Activated CD4-positive, alpha-beta T cell treated with anti-CD3 and anti-CD28 coated beads for 36 hours (primary cell): ENCODE measurements around the gene DDI2. TPM values are rescaled to one million over a fixed set of nuclear protein-coding genes. Genes with fewer than 3 reads are reported as not detected.

Source experiments
- ATAC-seq: fragments of 200-7000 bp; cut with Tn5 transposase; one replicate; pipeline ENCODE4 v1.10.0; 2021; ENCODE audit warnings: mild to moderate bottlenecking, moderate library complexity
- CTCF ChIA-PET: fragments of 350-600 bp; sonication (Branson Sonifier 250); formaldehyde crosslinking; loops from one replicate; lab custom pipeline; 2021; ENCODE audit warnings: antibody characterized with exemption; lab: Charles Lee
- POLR2A ChIA-PET: fragments of 350-600 bp; sonication (Branson Sonifier 250); formaldehyde crosslinking; loops from one replicate; lab custom pipeline; 2021; ENCODE audit warnings: antibody characterized with exemption, inconsistent platforms; lab: Charles Lee
- DNase-seq: peaks from one replicate; pipeline ENCODE4 v3.0.0-alpha.2; 2020
- H3K27ac Mint-ChIP-seq: one replicate; pipeline ENCODE4 v1.8.0; 2021; ENCODE audit warnings: mixed read lengths
- H3K27me3 Mint-ChIP-seq: one replicate; pipeline ENCODE4 v1.8.0; 2021; ENCODE audit warnings: mixed read lengths
- H3K36me3 Mint-ChIP-seq: one replicate; pipeline ENCODE4 v1.8.0; 2021; ENCODE audit warnings: low read depth, mixed read lengths
- H3K4me1 Mint-ChIP-seq: one replicate; pipeline ENCODE4 v1.8.0; 2021; ENCODE audit warnings: mixed read lengths
- H3K4me3 Mint-ChIP-seq: one replicate; pipeline ENCODE4 v1.8.0; 2021; ENCODE audit warnings: mild to moderate bottlenecking, moderate library complexity, mixed read lengths
- H3K9me3 Mint-ChIP-seq: one replicate; pipeline ENCODE4 v1.8.0; 2021; ENCODE audit warnings: low read depth, mixed read lengths
- intact Hi-C, 2 experiments: fragments of 100-400 bp; cut with DNase I in 1 of 2; cut with micrococcal nuclease in 1 of 2; formaldehyde crosslinking; loops; one replicate each; pipeline versions ENCODE4 v1.14.2 to v1.15.1; 2022 to 2024; cut with DNase I, micrococcal nuclease
- total RNA-seq, 2 experiments: library from RNA; stranded (reverse); gene quantifications; one replicate each; pipeline ENCODE4 v1.2.3, GENCODE V29; 2021

The DDI2 gene
- total RNA-seq, 2 experiments from 2014 or later: 30.2 to 34.0 TPM

DNA sequence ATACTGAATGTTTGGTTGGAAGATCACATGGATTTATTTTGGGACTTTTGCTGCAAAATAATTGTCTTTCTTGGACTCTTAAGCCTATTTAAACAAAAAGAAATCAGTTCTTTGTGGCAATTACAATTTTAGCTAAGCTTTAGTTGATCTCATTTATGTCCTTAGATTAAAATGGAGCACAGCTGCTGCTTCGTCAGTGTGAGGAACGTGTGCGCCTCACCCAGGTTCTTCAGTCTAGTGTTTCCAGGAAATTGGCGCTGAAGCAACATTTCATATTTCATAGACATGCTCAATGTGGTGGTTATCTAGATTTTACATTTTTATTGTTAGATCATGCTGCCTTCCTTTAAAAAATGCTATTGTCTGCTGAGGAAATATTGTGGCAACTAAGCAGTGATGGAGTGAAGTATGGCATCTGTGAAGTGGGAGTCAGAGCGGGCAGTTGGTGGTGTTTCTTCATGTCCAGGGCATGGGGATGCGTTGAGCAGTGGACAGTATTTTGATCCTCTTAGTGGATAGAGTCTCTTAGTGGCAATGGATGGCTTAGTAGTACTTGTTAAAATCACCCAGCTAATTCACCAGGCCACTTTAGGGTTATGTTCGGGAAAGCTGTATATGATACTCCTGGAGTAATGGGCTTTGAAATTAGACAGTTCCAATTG, 5.6 kb downstream of the DDI2 start:
- POLR2A ChIA-PET: no interaction called here
- H3K27me3 Mint-ChIP-seq: no peaks in the 10 kb centered on the region
- intact Hi-C loops: no loop called here
- H3K9me3 Mint-ChIP-seq: no peaks in the 10 kb centered on the region
- H3K27ac Mint-ChIP-seq: peak overlapping the region; percentile 45
- DNase-seq (no peak), ATAC-seq (no peak)
- peaks cover 79% of the 10 kb centered on the region for H3K4me1 Mint-ChIP-seq
- no peak overlapping the region for H3K4me3 Mint-ChIP-seq
- peaks cover 37% of the 10 kb centered on the region for H3K36me3 Mint-ChIP-seq
- CTCF ChIA-PET: interaction anchor here (1.2 kb wide), 1 partner anchor 63 kb away, joined by 3 read pairs; no protein-coding TSS in a partner anchor

DNA sequence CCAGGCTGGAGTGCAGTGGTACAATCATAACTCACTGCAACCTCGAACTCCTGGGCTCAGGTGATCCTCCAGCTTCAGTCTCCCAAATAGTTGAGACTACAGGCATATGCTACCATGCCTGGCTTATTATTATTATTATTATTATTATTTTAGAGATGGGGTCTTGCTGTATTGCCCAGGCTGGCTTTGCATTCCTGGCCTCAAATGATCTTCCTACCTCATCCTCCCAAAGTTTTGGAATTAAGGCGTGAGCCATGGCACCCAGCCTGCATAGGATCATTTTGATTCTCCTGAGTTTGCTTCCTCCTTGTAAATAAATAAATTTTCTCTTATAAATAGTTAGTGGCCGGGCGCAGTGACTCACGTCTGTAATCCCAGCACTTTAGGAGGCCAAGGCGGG, 6.2 kb downstream of the DDI2 start:
- Mint-ChIP-seq H3K36me3 (peaks cover 36% of the 10 kb centered on the region), H3K4me1 (peaks cover 81% of the 10 kb centered on the region)
- intact Hi-C loops: no loop called here

DNA sequence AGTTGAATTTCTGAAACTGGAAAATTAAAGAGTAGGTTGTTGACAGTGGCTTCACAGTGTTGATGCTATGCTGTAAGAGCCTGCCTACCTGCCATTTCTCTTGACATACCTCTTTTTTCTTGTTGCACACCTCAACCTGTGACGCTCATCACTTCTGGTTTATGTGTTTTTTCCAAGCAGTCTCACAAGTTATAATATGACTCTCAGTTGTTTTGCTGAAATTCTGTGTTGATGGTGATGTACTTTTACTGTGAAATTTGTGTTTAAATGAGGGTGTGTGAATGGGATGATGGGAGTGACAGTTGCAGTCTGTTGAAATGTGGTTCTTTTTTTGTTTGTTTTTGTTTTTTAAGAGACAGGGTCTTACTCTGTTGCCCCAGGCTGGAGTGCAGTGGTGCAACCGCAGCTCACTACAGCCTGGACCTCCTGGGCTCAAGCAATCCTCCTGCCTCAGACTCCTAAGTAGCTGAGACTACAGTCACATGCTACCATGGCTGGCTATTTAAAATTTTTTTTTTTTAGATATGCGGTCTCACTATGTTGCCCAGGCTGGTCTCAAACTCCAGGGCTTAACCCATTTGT, 7.0 kb downstream of the DDI2 start:
- H3K4me1 Mint-ChIP-seq: peaks cover 75% of the 10 kb centered on the region
- H3K9me3 Mint-ChIP-seq: no peaks in the 10 kb centered on the region
- peak; percentile 18 for ATAC-seq
- H3K27me3 Mint-ChIP-seq: no peaks in the 10 kb centered on the region
- H3K27ac Mint-ChIP-seq: peak overlapping the region; percentile 58
- peaks cover 37% of the 10 kb centered on the region for H3K36me3 Mint-ChIP-seq
- ChIA-PET CTCF (no interaction called here), POLR2A (no interaction called here)
- DNase-seq: no peak
- H3K4me3 Mint-ChIP-seq: no peak overlapping the region
- intact Hi-C loops: no loop called here

More for the DNA sequence above, 6.2 kb downstream of the DDI2 start:
- ChIA-PET POLR2A (no interaction called here), CTCF (interaction anchor here (1.2 kb wide), 1 partner anchor 62 kb away, joined by 3 read pairs; no protein-coding TSS in a partner anchor)
- Mint-ChIP-seq H3K27me3 (no peaks in the 10 kb centered on the region), H3K4me3 (no peak overlapping the region), H3K27ac (no peak overlapping the region), H3K9me3 (no peaks in the 10 kb centered on the region)
- DNase-seq: no peak
- no peak for ATAC-seq

DNA sequence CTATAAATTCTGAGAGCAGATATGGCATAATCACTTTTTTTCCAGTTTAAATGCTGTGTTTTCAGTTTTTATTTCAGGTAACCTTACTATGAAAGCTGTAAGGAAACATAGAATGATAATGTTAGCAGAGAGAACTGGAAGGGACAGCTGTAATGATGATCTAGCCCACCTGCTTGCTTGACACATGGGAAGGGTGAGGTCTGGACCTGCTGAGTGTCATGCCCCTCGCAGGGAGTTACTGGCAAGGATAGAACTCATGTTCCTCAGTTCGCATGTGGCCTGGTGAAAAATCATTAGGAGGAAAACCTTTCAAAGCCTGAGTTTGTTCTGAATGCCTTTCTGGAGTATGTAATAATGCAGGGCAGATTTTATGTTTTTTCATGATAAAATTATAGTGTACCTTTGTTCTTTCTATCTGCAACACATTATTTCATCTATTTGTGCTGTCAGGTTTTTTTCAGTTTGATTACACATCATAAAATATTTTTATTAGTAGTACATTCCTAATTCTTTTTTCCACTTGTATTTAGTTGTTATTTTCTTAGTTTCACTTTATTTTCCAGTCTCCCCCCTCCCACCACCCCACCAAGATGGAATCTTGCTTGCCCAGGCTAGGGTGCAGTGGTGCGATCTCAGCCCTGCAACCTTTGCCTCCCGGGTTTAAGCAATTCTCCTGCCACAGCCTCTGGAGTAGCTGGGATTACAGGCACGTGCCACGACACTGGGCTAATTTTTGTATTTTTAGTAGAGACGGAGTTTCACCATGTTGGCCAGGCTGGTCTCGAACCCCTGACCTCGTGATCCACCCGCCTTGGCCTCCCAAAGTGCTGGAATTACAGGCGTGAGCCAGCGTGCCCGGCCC, 8.0 kb downstream of the DDI2 start:
- peak overlapping the region; percentile 37 for H3K27ac Mint-ChIP-seq
- intact Hi-C loops: no loop called here
- no peak for ATAC-seq
- no peaks in the 10 kb centered on the region for H3K27me3 Mint-ChIP-seq
- no peaks in the 10 kb centered on the region for H3K9me3 Mint-ChIP-seq
- H3K4me3 Mint-ChIP-seq: no peak overlapping the region
- H3K36me3 Mint-ChIP-seq: peaks cover 37% of the 10 kb centered on the region
- peaks cover 64% of the 10 kb centered on the region for H3K4me1 Mint-ChIP-seq
- no peak for DNase-seq
- ChIA-PET POLR2A (no interaction called here), CTCF (no interaction called here)

DNA sequence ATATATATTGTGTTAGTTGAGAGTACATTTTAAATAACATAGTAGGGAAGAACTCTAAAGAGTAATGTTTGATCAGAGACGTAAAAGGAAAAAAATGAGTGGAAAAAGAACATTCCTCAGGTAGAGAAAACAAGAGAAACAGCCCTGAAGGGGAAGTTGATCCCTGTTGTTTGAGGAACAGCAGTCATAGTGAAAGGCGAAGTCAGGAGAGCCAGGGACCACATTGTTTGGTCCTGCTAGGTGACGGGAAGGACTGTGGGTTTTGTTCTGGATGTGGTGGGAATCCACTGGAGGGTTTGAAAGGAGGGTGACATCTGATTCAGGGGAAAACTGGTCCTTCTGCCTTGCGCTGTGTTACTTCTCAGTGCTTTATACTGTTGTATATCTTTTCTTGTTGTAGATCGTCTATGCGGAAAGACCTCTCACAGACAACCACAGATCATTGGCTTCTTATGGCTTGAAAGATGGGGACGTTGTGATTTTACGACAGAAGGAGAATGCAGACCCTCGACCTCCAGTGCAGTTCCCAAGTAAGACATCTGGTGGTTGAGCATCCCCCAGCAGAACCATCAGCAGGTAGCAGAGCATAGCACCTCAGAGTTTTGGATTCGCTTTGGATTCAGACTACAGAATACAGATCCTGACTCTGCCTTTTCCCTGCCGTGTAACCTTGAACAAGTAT, 9.2 kb downstream of the DDI2 start:
- H3K36me3 Mint-ChIP-seq: peaks cover 46% of the 10 kb centered on the region
- H3K9me3 Mint-ChIP-seq: no peaks in the 10 kb centered on the region
- peaks cover 53% of the 10 kb centered on the region for H3K4me1 Mint-ChIP-seq
- DNase-seq (no peak), ATAC-seq (no peak)
- CTCF ChIA-PET: interaction anchor here (0.8 to 1.3 kb wide), 3 partner anchors 11 to 443 kb away, joined by 3 read pairs; no protein-coding TSS in a partner anchor
- intact Hi-C loops: no loop called here
- H3K27ac Mint-ChIP-seq: peak overlapping the region; percentile 34
- no peaks in the 10 kb centered on the region for H3K27me3 Mint-ChIP-seq
- POLR2A ChIA-PET: no interaction called here
- no peak overlapping the region for H3K4me3 Mint-ChIP-seq

DNA sequence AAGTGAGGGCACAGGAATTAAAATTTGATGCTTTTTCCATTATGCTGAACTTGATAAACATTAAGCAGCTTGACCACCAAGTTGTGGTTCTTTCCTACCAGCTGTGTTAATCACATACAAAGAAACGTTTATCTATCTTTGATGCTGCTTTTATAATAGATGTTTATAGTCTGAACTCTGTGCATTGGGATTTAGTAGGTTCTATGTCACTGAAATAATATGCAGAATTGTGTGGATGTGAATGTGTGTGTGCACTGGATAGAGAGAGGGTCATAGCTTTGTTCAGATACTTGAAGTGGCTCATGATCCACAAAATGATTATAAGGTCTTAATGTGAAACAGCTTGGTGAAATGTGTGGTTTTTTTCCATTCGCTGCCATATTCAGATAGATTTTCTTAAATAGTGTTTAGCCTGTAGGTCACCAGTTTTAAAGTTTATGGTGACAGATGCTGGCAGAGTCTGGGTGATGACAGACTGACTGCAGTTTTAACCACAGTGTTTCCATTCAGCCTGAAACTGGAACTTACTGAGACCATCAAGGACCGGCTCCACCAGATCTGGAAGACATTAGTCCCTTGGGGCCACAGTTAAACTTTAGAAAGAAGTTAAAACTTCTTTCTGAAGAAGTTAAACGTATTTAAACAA, 10.2 kb downstream of the DDI2 start:
- H3K9me3 Mint-ChIP-seq: no peaks in the 10 kb centered on the region
- ChIA-PET POLR2A (interaction anchor here (0.6 kb wide), 2 partner anchors 46 to 1376 kb away, joined by 3 to 4 read pairs; no protein-coding TSS in a partner anchor), CTCF (interaction anchor here (0.8 to 1.3 kb wide), 4 partner anchors 9 to 442 kb away, joined by 3 to 4 read pairs (median 3); no protein-coding TSS in a partner anchor)
- DNase-seq: peak; percentile 18
- H3K27ac Mint-ChIP-seq: peak overlapping the region; percentile 77
- peaks cover 46% of the 10 kb centered on the region for H3K4me1 Mint-ChIP-seq
- no peak overlapping the region for H3K4me3 Mint-ChIP-seq
- H3K36me3 Mint-ChIP-seq: peaks cover 50% of the 10 kb centered on the region
- H3K27me3 Mint-ChIP-seq: no peaks in the 10 kb centered on the region
- intact Hi-C loops: no loop called here
- peak; percentile 83 for ATAC-seq

DNA sequence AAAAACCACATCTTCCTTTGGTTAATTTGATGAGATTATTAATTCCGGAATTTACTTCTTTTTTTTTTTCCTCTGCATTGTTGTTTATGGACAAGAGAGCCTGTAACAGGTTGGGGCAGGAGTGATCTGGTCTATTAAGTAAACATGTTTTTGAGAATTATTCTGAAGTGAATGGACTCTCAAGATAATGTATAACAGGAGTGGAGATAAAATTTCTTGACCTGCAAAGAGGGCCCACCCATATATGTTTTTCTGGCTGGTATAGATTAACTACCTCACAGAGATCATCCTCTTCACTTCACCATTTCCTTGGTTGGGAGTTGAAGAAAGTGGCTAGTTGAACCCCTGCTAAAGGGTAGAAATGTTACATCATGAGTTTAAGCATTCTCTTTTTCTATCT, 10.7 kb downstream of the DDI2 start:
- Mint-ChIP-seq H3K9me3 (no peaks in the 10 kb centered on the region), H3K27me3 (no peaks in the 10 kb centered on the region), H3K36me3 (peaks cover 49% of the 10 kb centered on the region), H3K4me3 (no peak overlapping the region), H3K27ac (peak overlapping the region; percentile 49), H3K4me1 (peaks cover 40% of the 10 kb centered on the region)
- intact Hi-C loops: no loop called here
- no peak for DNase-seq
- no peak for ATAC-seq
- CTCF ChIA-PET: interaction anchor here (0.9 kb wide), 1 partner anchor 10 kb away, joined by 4 read pairs; no protein-coding TSS in a partner anchor
- POLR2A ChIA-PET: interaction anchor here (0.6 kb wide), 1 partner anchor 1375 kb away, joined by 3 read pairs; no protein-coding TSS in a partner anchor

DNA sequence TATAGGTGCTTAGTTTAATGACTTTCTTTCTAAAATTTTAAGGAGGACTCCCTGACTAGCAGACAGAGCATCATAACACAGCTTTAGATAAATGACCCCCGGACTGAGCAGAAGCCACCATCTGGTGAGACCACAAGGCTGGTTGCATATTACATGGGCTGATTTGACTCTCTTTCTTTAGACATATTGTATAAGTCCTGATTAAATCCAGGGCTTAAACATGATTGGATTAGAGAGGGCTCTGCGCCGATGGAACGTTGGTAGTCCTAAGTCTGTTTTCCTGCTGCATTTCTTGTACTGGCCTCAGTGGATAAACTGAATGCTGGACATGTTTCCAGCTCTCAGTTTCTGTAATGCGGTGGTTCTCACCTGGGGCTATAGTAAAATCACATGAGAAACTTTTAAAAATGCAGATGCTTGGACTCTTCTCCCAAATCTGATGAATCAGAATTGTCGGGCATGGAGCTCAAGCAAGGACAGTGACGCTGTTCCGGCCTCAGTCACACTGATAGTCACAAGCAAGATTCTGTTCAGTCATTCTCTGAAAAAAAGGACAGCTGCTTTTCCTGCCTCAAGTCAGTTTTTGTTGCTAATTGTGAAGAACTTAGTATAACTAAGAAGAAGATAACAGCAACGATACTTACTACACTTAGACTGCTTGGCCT, 16.6 kb downstream of the DDI2 start:
- Mint-ChIP-seq H3K36me3 (peaks cover 66% of the 10 kb centered on the region), H3K4me1 (no peaks in the 10 kb centered on the region), H3K4me3 (no peak overlapping the region), H3K27me3 (no peaks in the 10 kb centered on the region), H3K9me3 (no peaks in the 10 kb centered on the region), H3K27ac (no peak overlapping the region)
- intact Hi-C loops: no loop called here
- DNase-seq: no peak
- POLR2A ChIA-PET: interaction anchor here (0.6 kb wide), 1 partner anchor 662 kb away, joined by 3 read pairs; no protein-coding TSS in a partner anchor
- CTCF ChIA-PET: interaction anchor here (1.0 to 1.4 kb wide), 2 partner anchors 15 to 99 kb away, joined by 3 to 6 read pairs; no protein-coding TSS in a partner anchor
- no peak for ATAC-seq

DNA sequence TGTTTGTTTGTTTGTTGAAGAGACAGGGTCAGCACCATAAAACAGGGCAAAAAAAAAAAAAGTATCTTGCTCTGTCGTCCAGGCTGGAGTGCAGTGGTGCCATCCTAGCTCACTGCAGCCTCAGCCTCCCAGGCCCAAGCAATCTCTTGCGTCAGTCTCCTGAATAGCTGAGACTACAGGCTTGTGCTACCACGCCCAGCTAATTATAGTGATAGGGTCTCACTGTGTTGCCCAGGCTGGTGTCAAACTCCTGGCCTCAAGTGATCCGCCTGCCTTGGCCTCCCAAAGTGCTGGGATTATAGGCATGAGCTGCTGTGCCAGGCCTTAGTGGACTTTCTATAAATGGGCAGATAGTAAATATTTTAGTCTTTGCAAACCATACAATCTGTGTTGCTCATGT, 19.2 kb downstream of the DDI2 start:
- no peak overlapping the region for H3K4me3 Mint-ChIP-seq
- ATAC-seq (no peak), DNase-seq (no peak)
- intact Hi-C loops: no loop called here
- no peaks in the 10 kb centered on the region for H3K4me1 Mint-ChIP-seq
- H3K27ac Mint-ChIP-seq: no peak overlapping the region
- no peaks in the 10 kb centered on the region for H3K27me3 Mint-ChIP-seq
- peaks cover 61% of the 10 kb centered on the region for H3K36me3 Mint-ChIP-seq
- POLR2A ChIA-PET: no interaction called here
- CTCF ChIA-PET: interaction anchor here (1.5 kb wide), 1 partner anchor 25 kb away, joined by 5 read pairs; no protein-coding TSS in a partner anchor
- H3K9me3 Mint-ChIP-seq: no peaks in the 10 kb centered on the region

DNA sequence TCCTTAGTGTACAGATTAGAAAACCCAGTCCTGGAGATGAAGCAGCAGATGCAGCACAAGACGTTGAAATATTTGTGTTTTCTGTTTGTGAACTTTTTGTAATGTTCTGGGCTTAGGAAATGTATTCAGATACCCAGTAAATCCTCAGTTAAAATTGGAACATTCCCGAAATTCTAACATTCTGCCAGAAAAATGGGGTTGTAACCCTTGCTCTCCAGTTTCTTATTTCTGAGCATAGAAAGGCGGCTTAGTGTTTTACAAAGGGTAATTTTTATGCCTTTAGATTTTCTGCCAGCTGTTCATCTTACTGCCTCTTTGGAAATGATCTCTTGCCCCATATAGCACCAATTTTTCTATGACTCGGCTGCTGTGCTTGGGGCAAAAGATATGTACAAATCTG, 20.6 kb downstream of the DDI2 start:
- no peak for ATAC-seq

More for the DNA sequence above, 20.6 kb downstream of the DDI2 start:
- no peaks in the 10 kb centered on the region for H3K4me1 Mint-ChIP-seq
- no peak overlapping the region for H3K4me3 Mint-ChIP-seq
- H3K27me3 Mint-ChIP-seq: no peaks in the 10 kb centered on the region
- H3K27ac Mint-ChIP-seq: no peak overlapping the region
- ChIA-PET CTCF (no interaction called here), POLR2A (no interaction called here)
- no peak for DNase-seq
- intact Hi-C loops: no loop called here
- no peaks in the 10 kb centered on the region for H3K9me3 Mint-ChIP-seq
- peaks cover 60% of the 10 kb centered on the region for H3K36me3 Mint-ChIP-seq
